SU-DHL-6 (cell line): ENCODE measurements around the gene MTMR11.
A peak's percentile ranks its signal among the peaks of the same experiment; 100 is the strongest.

Source experiments
- H2AFZ ChIP-seq: fragments of 200-600 bp; sonication (generic); 2 replicates; pipeline ENCODE4 v1.6.1; 2014; ENCODE audit warnings: low read depth, mild to moderate bottlenecking, moderate library complexity, mixed read lengths, antibody characterized with exemption, low read length; ENCODE audit not compliant: severe bottlenecking
- H3F3A ChIP-seq: fragments of 200-600 bp; shearing (Covaris generic); 2 replicates; pipeline ENCODE4 v1.6.0; 2016; ENCODE audit warnings: antibody characterized with exemption, mild to moderate bottlenecking; ENCODE audit not compliant: insufficient read depth
- H3K27ac ChIP-seq: fragments of 200-600 bp; sonication (generic); 2 replicates; pipeline ENCODE4 v1.5.1; 2016; ENCODE audit warnings: low read depth, mild to moderate bottlenecking, low read length, moderate library complexity, mixed read lengths
- H3K27me3 ChIP-seq: fragments of 200-600 bp; sonication (generic), shearing (Covaris generic); 2 replicates; pipeline ENCODE4 v1.6.0; 2014; ENCODE audit warnings: mild to moderate bottlenecking, low read length
- H3K36me3 ChIP-seq: fragments of 200-600 bp; sonication (generic); 2 replicates; pipeline ENCODE4 v1.6.1; 2014; ENCODE audit warnings: mild to moderate bottlenecking, low read length, mixed read lengths
- H3K4me2 ChIP-seq: fragments of 300-600, 200-600 bp; shearing (Covaris generic), sonication (generic); 2 replicates; pipeline ENCODE4 v1.6.0; 2014; ENCODE audit warnings: low read length, low read depth, mild to moderate bottlenecking; ENCODE audit not compliant: poor library complexity, severe bottlenecking
- H3K4me3 ChIP-seq: fragments of 200-600 bp; sonication (generic); 2 replicates; pipeline ENCODE4 v1.5.1; 2014; ENCODE audit warnings: antibody characterized with exemption, low read length, mild to moderate bottlenecking, mixed read lengths; ENCODE audit not compliant: insufficient read depth, poor library complexity, severe bottlenecking
- H3K79me2 ChIP-seq: fragments of 200-600 bp; sonication (generic); 2 replicates; pipeline ENCODE4 v1.6.1; 2014; ENCODE audit warnings: mild to moderate bottlenecking, low read length, moderate library complexity; ENCODE audit not compliant: insufficient read depth
- H3K9ac ChIP-seq: fragments of 200-600 bp; sonication (generic); 2 replicates; pipeline ENCODE4 v1.7.0; 2014; ENCODE audit warnings: mild to moderate bottlenecking, low read length
- H3K9me2 ChIP-seq: fragments of 200-600 bp; sonication (generic); replicated peaks from 2 replicates; pipeline ENCODE4 v1.6.1; 2014; ENCODE audit warnings: low read length; ENCODE audit not compliant: insufficient read depth
- H3K9me3 ChIP-seq: fragments of 200-600 bp; sonication (generic); 2 replicates; pipeline ENCODE4 v1.6.1; 2014; ENCODE audit warnings: low read length, mixed read lengths; ENCODE audit not compliant: insufficient read depth
- H4K20me1 ChIP-seq: fragments of 200-600 bp; sonication (generic); 2 replicates; pipeline ENCODE4 v1.6.1; 2014; ENCODE audit warnings: low read depth, mild to moderate bottlenecking, antibody characterized with exemption, low read length, moderate library complexity, mixed read lengths
- EZH2phosphoT487 ChIP-seq: fragments of 200-600 bp; sonication (generic), shearing (Covaris generic); conservative IDR thresholded peaks from 2 replicates; pipeline ENCODE4 v1.6.1; 2018; ENCODE audit warnings: mild to moderate bottlenecking, antibody characterized with exemption, low read length, moderate library complexity, mixed read lengths
- TF ChIP-seq, protein P1 (sequence below): fragments of 200-600 bp; sonication (generic); IDR thresholded peaks from one replicate; pipeline ENCODE4 v1.5.1; 2017; ENCODE audit warnings: antibody characterized with exemption, mild to moderate bottlenecking, low read length, moderate library complexity; ENCODE audit not compliant: insufficient read depth, poor library complexity, severe bottlenecking

Gene MTMR11

DNA sequence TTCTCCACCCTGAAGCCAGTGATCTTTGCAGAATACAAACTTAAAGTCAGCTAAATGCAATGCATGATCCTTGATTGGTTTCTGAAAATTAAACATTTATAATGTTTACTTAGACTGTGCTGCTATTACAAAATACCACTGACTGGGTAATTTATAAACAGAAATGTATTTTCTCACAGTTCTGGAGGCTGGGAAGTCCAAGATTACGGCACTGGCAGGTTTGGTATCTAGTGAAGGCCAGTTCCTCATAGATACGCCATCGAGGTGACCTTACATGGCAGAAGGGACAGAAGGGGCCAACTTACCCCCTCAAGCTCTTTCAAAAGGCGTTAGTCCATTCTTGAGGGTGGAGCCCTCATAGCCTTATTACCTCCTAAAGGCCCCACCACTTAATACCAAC lies 40.1 kb downstream of the MTMR11 start:
- Histone ChIP-seq H3K9me3 (no peaks in the 10 kb centered on the region), H2AFZ (no peak overlapping the region), H3K9ac (no peak overlapping the region), H4K20me1 (no peaks in the 10 kb centered on the region), H3K4me3 (no peak overlapping the region), H3K4me2 (no peak overlapping the region), H3K9me2 (no peaks in the 10 kb centered on the region), H3K27me3 (no peaks in the 10 kb centered on the region), H3F3A (no peaks in the 10 kb centered on the region), H3K36me3 (no peaks in the 10 kb centered on the region), H3K79me2 (no peaks in the 10 kb centered on the region), H3K27ac (no peak overlapping the region)
- TF ChIP-seq, protein P1, sequence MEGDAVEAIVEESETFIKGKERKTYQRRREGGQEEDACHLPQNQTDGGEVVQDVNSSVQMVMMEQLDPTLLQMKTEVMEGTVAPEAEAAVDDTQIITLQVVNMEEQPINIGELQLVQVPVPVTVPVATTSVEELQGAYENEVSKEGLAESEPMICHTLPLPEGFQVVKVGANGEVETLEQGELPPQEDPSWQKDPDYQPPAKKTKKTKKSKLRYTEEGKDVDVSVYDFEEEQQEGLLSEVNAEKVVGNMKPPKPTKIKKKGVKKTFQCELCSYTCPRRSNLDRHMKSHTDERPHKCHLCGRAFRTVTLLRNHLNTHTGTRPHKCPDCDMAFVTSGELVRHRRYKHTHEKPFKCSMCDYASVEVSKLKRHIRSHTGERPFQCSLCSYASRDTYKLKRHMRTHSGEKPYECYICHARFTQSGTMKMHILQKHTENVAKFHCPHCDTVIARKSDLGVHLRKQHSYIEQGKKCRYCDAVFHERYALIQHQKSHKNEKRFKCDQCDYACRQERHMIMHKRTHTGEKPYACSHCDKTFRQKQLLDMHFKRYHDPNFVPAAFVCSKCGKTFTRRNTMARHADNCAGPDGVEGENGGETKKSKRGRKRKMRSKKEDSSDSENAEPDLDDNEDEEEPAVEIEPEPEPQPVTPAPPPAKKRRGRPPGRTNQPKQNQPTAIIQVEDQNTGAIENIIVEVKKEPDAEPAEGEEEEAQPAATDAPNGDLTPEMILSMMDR: no peak
- TF ChIP-seq EZH2phosphoT487: no peak

DNA sequence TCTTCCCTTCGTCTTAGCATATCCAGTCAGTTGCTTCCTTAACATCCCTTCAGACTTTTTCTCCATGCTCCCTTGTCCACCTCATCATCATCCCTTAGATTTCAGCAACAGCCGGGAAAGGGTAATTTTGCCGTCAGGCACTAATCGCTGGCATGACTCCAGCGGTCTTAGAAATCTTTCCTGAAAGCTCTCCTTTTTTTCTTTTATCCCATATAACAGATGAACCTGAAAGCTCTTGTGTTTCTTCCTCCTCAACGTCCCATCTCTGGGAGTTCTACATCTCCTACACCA lies 47.7 kb downstream of the MTMR11 start:
- H3K4me3 ChIP-seq: peak overlapping the region; percentile 29

DNA sequence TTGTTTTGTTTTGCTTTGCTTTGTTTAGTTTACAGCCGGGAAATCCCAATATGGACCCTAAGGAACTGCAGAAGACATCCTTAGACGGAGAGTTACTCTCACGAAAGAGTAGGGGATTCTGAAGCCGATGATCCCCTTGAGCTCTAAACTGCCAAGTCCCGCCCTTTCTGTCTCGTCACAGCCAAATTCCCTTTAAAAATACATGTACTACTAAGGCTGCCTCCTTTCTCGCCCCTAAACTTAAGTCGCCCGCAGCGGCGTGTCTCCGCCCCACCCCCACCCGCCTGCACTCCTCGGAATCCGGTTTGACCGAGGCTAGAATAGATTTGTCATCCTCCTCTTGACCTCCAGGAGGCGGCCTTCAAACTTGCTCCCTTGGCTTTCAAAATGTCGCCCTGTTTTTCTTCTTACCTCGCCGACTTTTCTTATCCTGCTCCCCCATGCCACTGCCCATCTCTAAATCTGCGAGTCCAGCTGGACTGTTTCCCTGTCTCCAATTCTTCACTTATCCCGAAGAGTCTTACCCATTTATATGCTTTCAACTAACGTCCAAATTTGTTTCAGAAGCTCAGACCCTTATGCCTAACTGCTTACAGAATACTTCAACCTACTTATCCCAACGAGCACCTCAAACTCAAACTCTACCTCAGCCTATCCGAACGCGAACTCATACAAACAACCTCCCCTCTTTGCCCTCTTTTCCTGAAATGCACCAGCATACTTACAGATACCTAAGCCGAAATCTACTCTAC lies 48.3 kb downstream of the MTMR11 start:
- H2AFZ ChIP-seq: peak overlapping the region; percentile 70
- no peaks in the 10 kb centered on the region for H3K9me3 ChIP-seq
- peaks cover 52% of the 10 kb centered on the region for H3F3A ChIP-seq
- no peaks in the 10 kb centered on the region for H3K79me2 ChIP-seq
- TF ChIP-seq EZH2phosphoT487: no peak
- TF ChIP-seq, protein P1: peak; percentile 46
- H3K27me3 ChIP-seq: no peaks in the 10 kb centered on the region
- H3K36me3 ChIP-seq: no peaks in the 10 kb centered on the region
- peak overlapping the region; percentile 29 for H3K4me3 ChIP-seq
- no peaks in the 10 kb centered on the region for H3K9me2 ChIP-seq
- peak overlapping the region; percentile 67 for H3K4me2 ChIP-seq
- no peaks in the 10 kb centered on the region for H4K20me1 ChIP-seq
- peak overlapping the region; percentile 48 for H3K9ac ChIP-seq
- H3K27ac ChIP-seq: peak overlapping the region; percentile 96

More for the DNA sequence above, 47.7 kb downstream of the MTMR11 start:
- H3K36me3 ChIP-seq: no peaks in the 10 kb centered on the region
- H3K4me2 ChIP-seq: peak overlapping the region; percentile 67
- H3F3A ChIP-seq: peaks cover 50% of the 10 kb centered on the region
- no peaks in the 10 kb centered on the region for H4K20me1 ChIP-seq
- H3K27ac ChIP-seq: peak overlapping the region; percentile 96
- no peaks in the 10 kb centered on the region for H3K9me2 ChIP-seq
- no peaks in the 10 kb centered on the region for H3K27me3 ChIP-seq
- no peaks in the 10 kb centered on the region for H3K79me2 ChIP-seq
- peak overlapping the region; percentile 70 for H2AFZ ChIP-seq
- H3K9ac ChIP-seq: peak overlapping the region; percentile 48
- H3K9me3 ChIP-seq: no peaks in the 10 kb centered on the region
- TF ChIP-seq, protein P1: no peak
- no peak for TF ChIP-seq EZH2phosphoT487
